Measurements from ENCODE around the gene PIWIL4.
"Not testable (repeated sequence)": the region's sequence is repeated elsewhere in the genome, so short reads cannot be mapped to it uniquely, and the experiment has no call there.

PIWIL4 gene

DNA sequence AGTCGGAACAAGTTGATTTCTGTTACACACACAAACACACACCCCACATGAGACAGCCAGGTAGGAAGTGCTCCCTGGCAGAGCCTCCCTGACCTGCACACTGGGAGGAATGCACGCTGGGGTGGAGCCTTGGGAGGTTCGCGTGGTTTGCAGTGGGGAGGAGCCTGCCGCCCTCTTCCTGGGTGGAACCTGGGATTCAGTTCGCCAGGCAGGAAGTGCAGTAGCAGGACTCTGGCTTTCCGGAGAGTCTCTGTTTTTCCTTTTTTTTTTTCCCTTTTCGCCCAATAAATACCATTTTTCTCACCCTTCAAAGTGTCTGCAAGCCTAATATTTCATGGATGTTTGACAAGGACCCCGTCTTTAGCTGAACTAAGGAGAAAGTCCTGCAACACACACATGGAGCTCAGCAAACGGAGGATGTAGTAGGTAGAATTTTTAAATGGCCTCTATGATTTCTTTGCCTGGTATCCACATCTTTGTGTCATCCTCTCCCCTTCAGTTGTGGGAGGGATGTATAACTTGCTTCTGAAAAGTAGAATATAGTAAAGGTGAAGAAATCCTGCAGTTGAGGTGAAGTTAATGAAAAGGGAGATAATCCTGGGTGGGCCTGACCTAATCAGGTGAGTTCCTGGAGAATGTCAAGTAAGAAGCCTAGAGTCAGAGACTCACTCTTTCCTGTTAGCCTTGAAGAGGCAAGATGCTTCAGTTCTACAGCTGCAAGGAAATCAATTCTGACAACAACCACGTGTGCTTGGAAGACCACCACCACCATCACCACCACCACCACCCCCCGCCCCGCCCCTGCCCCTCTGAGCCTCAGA lies 72.9 kb downstream of the PIWIL4 start:
- DNase-seq = no peak

GRCh38 chr11:94641167-94641761 lies 74.1 kb downstream of the PIWIL4 start:
- no peak for DNase-seq

DNA sequence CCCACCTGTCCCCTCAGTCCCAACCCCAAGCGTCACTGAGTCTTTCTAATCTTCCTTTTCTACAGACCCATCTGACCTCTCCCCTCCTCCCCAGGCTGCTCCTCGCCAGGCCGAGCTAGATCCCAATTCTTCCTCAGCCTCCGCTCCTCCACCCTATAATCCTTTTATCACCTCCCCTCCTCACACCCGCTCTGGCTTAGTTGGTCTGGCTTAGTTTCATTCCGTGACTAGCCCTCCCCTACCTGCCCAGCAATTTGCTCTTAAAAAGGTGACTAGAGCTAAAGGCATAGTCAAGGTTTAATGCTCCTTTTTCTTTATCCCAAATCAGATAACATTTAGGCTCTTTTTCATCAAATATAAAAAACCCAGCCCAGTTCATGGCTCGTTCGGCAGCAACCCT lies 76.0 kb downstream of the PIWIL4 start:
- DNase-seq = not testable (repeated sequence)

DNA sequence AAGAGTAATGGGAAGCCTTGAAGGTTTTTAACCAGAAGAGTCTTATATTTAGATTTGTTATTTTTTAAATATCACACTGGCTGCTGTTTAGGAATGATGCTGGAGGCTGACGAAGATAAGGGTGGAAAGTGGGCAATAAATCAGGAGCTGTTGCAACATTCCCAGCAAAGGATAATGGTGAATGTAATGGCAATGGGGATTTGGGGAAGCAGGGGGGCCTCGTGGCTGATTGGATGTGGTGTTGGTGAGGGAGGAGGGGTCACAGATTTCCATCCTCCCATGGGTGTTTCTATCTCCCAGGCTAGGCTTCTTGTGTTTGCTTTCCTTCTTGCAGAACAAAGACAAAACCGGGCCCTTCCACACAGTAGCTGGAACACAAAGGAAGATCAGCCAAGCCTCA lies 80.8 kb downstream of the PIWIL4 start:
- DNase-seq = no peak

- no peak for DNase-seq
Measured at GRCh38 chr11:94648789-94649188, 81.6 kb downstream of the PIWIL4 start.

GRCh38 chr11:94649254-94649653 lies 82.1 kb downstream of the PIWIL4 start:
- no peak for DNase-seq

DNA sequence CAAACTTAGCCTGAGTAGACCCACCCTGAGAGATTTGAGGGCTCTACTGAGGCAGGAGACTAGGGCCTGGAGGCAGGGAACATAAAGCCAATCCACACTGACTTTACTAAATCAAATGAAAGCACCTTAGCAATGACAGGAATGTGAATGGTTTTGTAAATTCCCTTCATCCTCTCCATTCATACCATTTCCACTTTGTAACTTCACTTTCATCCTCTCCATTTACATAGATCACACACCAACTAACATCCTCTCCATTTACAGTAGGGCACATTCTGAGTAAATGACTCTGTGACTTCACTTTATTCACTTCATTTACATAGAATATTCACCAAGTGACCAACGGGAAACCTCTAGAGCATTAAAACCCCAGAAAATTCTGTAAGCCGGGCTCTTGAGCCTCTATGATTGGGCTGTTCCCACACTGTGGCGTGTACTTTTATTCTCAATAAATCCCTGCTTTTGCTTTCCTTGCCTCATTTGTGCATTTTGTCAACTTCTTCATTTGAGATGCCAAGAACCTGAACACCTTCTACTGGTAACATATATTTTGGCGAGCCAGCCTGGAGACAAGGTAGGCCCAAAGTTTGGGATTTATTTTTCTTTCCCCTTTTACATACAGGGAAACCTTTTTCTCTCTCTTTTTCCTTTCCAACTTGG lies 82.9 kb downstream of the PIWIL4 start:
- no peak for DNase-seq

GRCh38 chr11:94650756-94651155 lies 83.6 kb downstream of the PIWIL4 start:
- DNase-seq = no peak

- no peak for DNase-seq
Measured at GRCh38 chr11:94652735-94653284, 85.6 kb downstream of the PIWIL4 start.

GRCh38 chr11:94653561-94653960 lies 86.4 kb downstream of the PIWIL4 start:
- DNase-seq = no peak

- no peak for DNase-seq
Measured at GRCh38 chr11:94654201-94654600, 87.0 kb downstream of the PIWIL4 start.

DNA sequence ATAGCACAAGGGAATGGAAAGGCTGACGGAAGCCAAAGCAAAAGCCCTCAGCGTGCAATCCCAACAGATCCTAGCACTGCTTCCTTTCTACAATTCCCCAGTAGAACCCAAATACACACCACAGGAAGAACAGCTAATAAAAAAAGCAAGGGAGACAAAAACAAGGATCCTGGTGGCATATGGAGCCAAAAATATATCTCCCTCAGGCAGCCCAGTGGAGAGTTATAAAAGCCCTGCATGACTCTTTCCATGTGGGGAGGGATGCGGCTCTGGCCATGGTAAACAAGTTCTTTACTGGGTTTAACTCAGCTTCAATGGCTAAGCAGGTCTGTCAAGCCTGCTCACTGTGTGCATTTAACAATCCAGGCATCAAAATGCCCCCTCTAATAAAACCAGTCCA lies 88.1 kb downstream of the PIWIL4 start:
- no peak for DNase-seq

- no peak for DNase-seq
Measured at GRCh38 chr11:94655956-94656355, 88.8 kb downstream of the PIWIL4 start.

DNA sequence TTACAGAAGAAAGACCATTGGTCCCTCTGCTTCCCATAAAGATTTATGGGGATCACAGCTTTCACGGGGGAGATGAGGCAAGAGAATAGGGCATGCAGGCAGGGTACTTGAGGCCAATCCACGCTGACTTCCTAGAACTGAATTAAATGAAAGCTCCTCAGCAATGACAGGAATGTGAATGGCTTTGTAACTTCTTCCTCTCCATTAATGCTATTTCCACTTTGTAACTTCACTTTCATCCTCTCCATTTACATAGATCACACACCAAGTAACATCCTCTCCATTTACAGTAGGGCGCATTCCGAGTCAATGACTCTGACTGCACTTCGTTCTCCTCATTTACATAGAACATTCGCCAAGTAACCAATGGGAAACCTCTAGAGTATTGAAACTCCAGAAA lies 89.8 kb downstream of the PIWIL4 start:
- no peak for DNase-seq

- DNase-seq = no peak
Measured at GRCh38 chr11:94657629-94658028, 90.5 kb downstream of the PIWIL4 start.

DNA sequence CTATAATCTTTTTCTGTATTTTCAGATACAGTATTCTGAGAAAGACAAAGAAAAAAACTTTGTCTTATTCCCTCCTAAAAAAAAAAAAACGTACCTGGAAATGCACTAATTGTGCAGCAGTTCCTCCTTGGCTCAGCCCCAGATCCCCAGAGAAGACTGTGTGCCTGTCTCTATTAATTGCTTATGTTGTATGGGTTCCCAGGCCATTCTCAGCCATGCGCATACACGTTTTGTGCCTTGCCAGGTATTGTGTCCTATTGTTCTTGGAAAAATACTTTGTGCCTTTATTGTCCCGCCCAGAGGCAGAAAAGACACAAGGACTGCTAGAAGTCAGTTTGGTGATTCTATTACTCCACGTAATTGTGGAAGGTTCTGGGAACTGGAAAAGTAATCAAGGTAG lies 91.2 kb downstream of the PIWIL4 start:
- no peak for DNase-seq

DNA sequence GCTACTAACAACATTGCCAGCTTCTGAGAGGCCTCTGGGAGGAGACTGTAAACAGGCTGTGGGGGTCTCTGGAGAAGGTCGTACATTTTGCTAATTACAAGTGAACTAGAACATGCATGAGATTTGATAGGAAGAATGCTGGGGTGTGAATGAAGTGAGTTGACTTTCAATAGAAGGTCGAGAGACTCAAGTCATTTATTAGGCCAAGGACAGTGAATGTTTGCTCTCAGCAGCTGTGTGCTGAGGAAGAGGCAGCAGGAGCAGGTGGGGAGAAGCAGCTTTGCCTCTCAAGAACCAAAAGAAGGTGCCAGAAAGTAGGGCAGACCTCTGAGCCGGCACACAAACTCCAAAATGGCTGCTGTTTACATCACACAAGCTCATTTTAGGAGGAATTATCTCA lies 91.7 kb downstream of the PIWIL4 start:
- no peak for DNase-seq

DNA sequence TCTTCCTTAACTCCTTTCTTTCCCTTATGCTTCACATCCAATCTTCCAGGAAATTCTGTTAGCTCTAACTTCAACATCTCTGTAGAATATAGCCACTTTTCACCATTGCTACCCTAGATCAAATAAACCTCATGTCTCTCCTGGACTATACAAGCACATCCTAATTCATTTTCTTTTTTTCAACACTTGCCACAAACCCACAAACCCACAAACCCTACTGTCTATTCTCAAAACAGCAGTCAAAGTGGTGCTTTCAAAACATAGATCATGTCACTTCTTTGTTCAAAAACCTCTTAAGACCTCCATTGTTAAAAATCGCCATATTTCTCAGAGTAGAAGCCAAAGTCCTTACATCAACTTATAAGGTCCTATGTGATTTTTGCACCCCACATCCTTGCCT lies 94.3 kb downstream of the PIWIL4 start:
- DNase-seq = no peak

DNA sequence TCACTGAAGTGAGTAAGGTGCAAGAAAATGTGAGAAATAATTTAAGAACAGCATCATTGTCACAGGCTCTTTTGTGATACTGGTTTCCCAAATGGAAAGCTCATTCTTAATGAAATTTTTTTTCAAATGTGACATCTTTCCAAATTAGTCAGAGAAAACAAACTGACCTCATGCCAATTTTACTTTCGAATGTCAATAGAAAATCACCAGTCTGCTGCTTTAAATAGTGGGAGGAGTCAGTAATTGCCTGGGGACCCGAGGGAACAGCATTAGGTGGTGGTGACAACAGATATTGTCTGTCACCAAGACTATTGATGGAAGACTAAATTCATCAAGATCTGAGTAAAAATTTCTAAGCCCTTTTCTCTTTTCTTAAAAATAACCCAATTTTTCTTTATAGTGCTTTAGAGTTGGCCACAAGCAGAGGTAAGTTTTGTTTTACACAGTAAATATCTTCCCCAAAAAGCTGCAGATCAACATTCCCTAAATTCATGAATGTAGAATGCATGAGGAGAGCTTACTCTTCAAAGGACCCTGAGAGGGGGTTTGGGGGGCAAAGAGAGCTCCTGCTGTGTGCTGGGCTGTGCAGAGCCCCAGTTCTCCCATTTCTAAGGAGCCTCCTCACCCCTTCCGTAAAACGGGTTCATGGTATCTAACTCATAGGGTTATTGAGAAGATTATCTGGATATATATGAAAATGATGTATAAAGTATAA lies 95.1 kb downstream of the PIWIL4 start:
- no peak for DNase-seq

GRCh38 chr11:94662846-94663390 lies 95.8 kb downstream of the PIWIL4 start:
- DNase-seq = no peak

GRCh38 chr11:94664346-94664745 lies 97.2 kb downstream of the PIWIL4 start:
- no peak for DNase-seq

GRCh38 chr11:94665116-94665659 lies 98.0 kb downstream of the PIWIL4 start:
- no peak for DNase-seq

All from stimulated activated CD4-positive, alpha-beta T cell treated with anti-CD3 and anti-CD28 coated beads, Interleukin-4, amount 100 ng/mL, for 4 hours (primary cell).